WI38 (cell line): ENCODE results near the gene CPA3.

Experiments used
- H3K4me3 ChIP-seq: 2 replicates; pipeline ENCODE4 v1.5.1; 2011; ENCODE audit warnings: low read depth, mild to moderate bottlenecking, control low read depth, low read length
- TF ChIP-seq, protein P1 (sequence below): IDR thresholded peaks from 2 replicates; pipeline ENCODE4 v1.5.1; 2012; ENCODE audit warnings: low read depth, mild to moderate bottlenecking, control low read depth, low read length

Gene CPA3

GRCh38 chr3:148825476-148825875 lies 39.6 kb upstream of the CPA3 start:
- TF ChIP-seq, protein P1, sequence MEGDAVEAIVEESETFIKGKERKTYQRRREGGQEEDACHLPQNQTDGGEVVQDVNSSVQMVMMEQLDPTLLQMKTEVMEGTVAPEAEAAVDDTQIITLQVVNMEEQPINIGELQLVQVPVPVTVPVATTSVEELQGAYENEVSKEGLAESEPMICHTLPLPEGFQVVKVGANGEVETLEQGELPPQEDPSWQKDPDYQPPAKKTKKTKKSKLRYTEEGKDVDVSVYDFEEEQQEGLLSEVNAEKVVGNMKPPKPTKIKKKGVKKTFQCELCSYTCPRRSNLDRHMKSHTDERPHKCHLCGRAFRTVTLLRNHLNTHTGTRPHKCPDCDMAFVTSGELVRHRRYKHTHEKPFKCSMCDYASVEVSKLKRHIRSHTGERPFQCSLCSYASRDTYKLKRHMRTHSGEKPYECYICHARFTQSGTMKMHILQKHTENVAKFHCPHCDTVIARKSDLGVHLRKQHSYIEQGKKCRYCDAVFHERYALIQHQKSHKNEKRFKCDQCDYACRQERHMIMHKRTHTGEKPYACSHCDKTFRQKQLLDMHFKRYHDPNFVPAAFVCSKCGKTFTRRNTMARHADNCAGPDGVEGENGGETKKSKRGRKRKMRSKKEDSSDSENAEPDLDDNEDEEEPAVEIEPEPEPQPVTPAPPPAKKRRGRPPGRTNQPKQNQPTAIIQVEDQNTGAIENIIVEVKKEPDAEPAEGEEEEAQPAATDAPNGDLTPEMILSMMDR, result no peak

GRCh38 chr3:148827585-148827984 lies 37.5 kb upstream of the CPA3 start, which contains the start of gene CPB1:
Gene CPB1, plus strand, starts transcription at chr3:148827811. Its CDS starts 13 bp downstream, at chr3:148827824.
- H3K4me3 ChIP-seq, result no peak within 1 kb of the TSS
- TF ChIP-seq, protein P1, result no peak

More at GRCh38 chr3:148825476-148825875, 39.6 kb upstream of the CPA3 start:
- H3K4me3 ChIP-seq, result no peak overlapping the region

- TF ChIP-seq, protein P1, result no peak
- no peak overlapping the region for H3K4me3 ChIP-seq
Measured at GRCh38 chr3:148828136-148828690, 36.9 kb upstream of the CPA3 start.

GRCh38 chr3:148829926-148830325 lies 35.2 kb upstream of the CPA3 start:
- TF ChIP-seq, protein P1, result no peak
- H3K4me3 ChIP-seq, result no peak overlapping the region

GRCh38 chr3:148833223-148833622 lies 31.9 kb upstream of the CPA3 start:
- TF ChIP-seq, protein P1, result no peak
- H3K4me3 ChIP-seq, result no peak overlapping the region

DNA sequence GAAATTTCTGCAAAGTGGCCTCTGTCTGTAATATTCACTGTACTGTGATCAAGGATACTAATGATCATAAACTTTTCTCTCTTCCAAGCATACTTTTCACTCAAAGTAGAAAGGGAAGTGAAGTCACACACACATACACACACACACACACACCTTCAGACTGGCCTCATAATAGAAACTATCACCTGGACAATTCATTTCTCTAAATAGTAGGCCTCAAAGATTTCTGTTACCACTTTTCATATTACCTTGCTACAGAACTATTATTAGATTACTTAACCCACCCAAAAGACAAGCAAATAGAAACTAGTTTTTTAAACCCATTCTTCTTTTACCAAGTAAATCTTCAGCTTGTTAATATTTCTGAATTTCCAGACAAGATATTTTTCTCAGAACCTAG lies 25.3 kb upstream of the CPA3 start:
- H3K4me3 ChIP-seq, result no peak overlapping the region
- TF ChIP-seq, protein P1, result no peak

DNA sequence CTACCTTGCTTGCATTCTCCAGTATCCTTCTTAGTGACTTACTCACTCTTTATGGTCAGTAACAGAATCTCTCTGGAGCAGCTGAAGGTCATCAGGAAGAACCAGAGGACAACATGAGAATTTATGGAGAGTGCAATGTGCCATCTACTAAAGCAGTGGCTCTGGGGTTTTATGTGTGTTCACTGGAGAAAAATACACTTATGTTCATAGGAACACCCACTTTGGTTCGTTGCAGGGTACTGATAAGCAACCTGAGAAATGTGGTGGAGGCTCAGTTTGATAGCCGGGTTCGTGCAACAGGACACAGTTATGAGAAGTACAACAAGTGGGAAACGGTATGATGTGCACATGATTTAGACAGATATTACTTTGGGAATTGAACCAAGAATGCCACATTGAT lies 24.6 kb upstream of the CPA3 start:
- no peak overlapping the region for H3K4me3 ChIP-seq
- TF ChIP-seq, protein P1, result no peak
